ENCODE measurements around the gene INTS7. TPM values are rescaled to one million over a fixed set of nuclear protein-coding genes. Genes with fewer than 3 reads are reported as not detected.
A peak's percentile ranks its signal among the peaks of the same experiment; 100 is the strongest.
"Not testable (repeated sequence)": the region's sequence is repeated elsewhere in the genome, so short reads cannot be mapped to it uniquely, and the experiment has no call there.

Gene INTS7
- total and polyA plus RNA-seq, 8 donors, result 18.9 to 28.7 (median 22.1) TPM

GRCh38 chr1:211920602-211921226 is 114.6 kb downstream of the INTS7 start:
- DNase-seq (no peak), ATAC-seq (peak; percentile 18)
- H3K27me3 ChIP-seq, result no peaks in the 10 kb centered on the region
- H3K9me3 ChIP-seq, result no peaks in the 10 kb centered on the region
- no peak overlapping the region for H3K4me3 ChIP-seq
- H3K27ac ChIP-seq, result no peak overlapping the region
- H3K36me3 ChIP-seq, result no peaks in the 10 kb centered on the region
- H3K4me1 ChIP-seq, result peaks cover 0 to 6% of the 10 kb centered on the region in 2 donors
- intact Hi-C loops (cut with DNase I), result no loop called here
- no peak for TF ChIP-seq CTCF (IDR thresholded peaks at IDR 0.05)

GRCh38 chr1:211920141-211920572 is 115.2 kb downstream of the INTS7 start:
- H3K36me3 ChIP-seq, result no peaks in the 10 kb centered on the region
- peak in 2 of 4 donors; percentile 17 to 63 for DNase-seq
- ATAC-seq, result peak; percentile 83
- H3K4me3 ChIP-seq, result no peak overlapping the region
- intact Hi-C loops (cut with DNase I), result no loop called here
- H3K27me3 ChIP-seq, result no peaks in the 10 kb centered on the region
- H3K9me3 ChIP-seq, result no peaks in the 10 kb centered on the region
- H3K27ac ChIP-seq, result no peak overlapping the region
- peaks cover 0 to 6% of the 10 kb centered on the region in 2 donors for H3K4me1 ChIP-seq
- no peak for TF ChIP-seq CTCF (IDR thresholded peaks at IDR 0.05)

GRCh38 chr1:211918843-211919414 is 116.4 kb downstream of the INTS7 start:
- no peak for DNase-seq
- Histone ChIP-seq H3K4me3 (no peak overlapping the region), H3K36me3 (no peaks in the 10 kb centered on the region), H3K27me3 (no peaks in the 10 kb centered on the region), H3K4me1 (peaks cover 0 to 6% of the 10 kb centered on the region in 2 donors), H3K9me3 (no peaks in the 10 kb centered on the region), H3K27ac (no peak overlapping the region)
- intact Hi-C loops (cut with DNase I), result no loop called here
- ATAC-seq, result no peak
- TF ChIP-seq CTCF (IDR thresholded peaks at IDR 0.05), result no peak

- H3K27ac ChIP-seq; H3K4me1 ChIP-seq; H3K4me3 ChIP-seq; H3K9me3 ChIP-seq; DNase-seq; H3K36me3 ChIP-seq; intact Hi-C loops (cut with DNase I); ATAC-seq; H3K27me3 ChIP-seq: not testable (repeated sequence)
Measured at GRCh38 chr1:211916458-211916857, 118.9 kb downstream of the INTS7 start.

GRCh38 chr1:211915924-211916323 is 119.4 kb downstream of the INTS7 start:
- Histone ChIP-seq H3K4me3 (no peak overlapping the region), H3K4me1 (peaks cover 0 to 6% of the 10 kb centered on the region in 2 donors), H3K36me3 (no peaks in the 10 kb centered on the region), H3K27ac (no peak overlapping the region), H3K27me3 (no peaks in the 10 kb centered on the region), H3K9me3 (no peaks in the 10 kb centered on the region)
- DNase-seq, result no peak
- intact Hi-C loops (cut with DNase I), result no loop called here
- ATAC-seq, result no peak
- TF ChIP-seq CTCF (IDR thresholded peaks at IDR 0.05), result no peak
